Suppressor macrophage treated with lipopolysaccharide for 4 hours (primary cell): Measurements from ENCODE around the gene BORCS5.
A peak's percentile ranks its signal among the peaks of the same experiment; 100 is the strongest.
"Not testable (repeated sequence)": the region's sequence is repeated elsewhere in the genome, so short reads cannot be mapped to it uniquely, and the experiment has no call there.

Source experiments
- DNase-seq: peaks from one replicate; pipeline ENCODE4 v3.0.0-alpha.2; 2020

Gene BORCS5

GRCh38 chr12:12491606-12492005 lies 134.7 kb downstream of the BORCS5 start:
- no peak for DNase-seq

GRCh38 chr12:12492547-12492946 lies 135.7 kb downstream of the BORCS5 start:
- DNase-seq = no peak

GRCh38 chr12:12495536-12495935 lies 138.7 kb downstream of the BORCS5 start:
- no peak for DNase-seq

- DNase-seq = no peak
Measured at GRCh38 chr12:12498210-12498609, 141.3 kb downstream of the BORCS5 start.

- DNase-seq = no peak
Measured at GRCh38 chr12:12499909-12500604, 143.2 kb downstream of the BORCS5 start.

- DNase-seq = no peak
Measured at GRCh38 chr12:12501121-12501520, 144.2 kb downstream of the BORCS5 start.

GRCh38 chr12:12502130-12502814 lies 145.4 kb downstream of the BORCS5 start:
- DNase-seq = not testable (repeated sequence)

GRCh38 chr12:12502815-12503151 lies 145.9 kb downstream of the BORCS5 start:
- no peak for DNase-seq

GRCh38 chr12:12503384-12504078 lies 146.7 kb downstream of the BORCS5 start:
- no peak for DNase-seq

GRCh38 chr12:12505544-12506495 lies 148.9 kb downstream of the BORCS5 start:
- peak; percentile 16 for DNase-seq

GRCh38 chr12:12506496-12506890 lies 149.6 kb downstream of the BORCS5 start:
- DNase-seq = no peak

GRCh38 chr12:12507121-12507520 lies 150.2 kb downstream of the BORCS5 start:
- DNase-seq = no peak

GRCh38 chr12:12508612-12509011 lies 151.7 kb downstream of the BORCS5 start:
- peak; percentile 77 for DNase-seq

GRCh38 chr12:12510141-12510540 lies 153.3 kb downstream of the BORCS5 start:
- peak; percentile 31 for DNase-seq

- DNase-seq = no peak
Measured at GRCh38 chr12:12510551-12510950, 153.7 kb downstream of the BORCS5 start.

GRCh38 chr12:12511021-12511783 lies 154.3 kb downstream of the BORCS5 start:
- DNase-seq = no peak

- no peak for DNase-seq
Measured at GRCh38 chr12:12511895-12512711, 155.2 kb downstream of the BORCS5 start.

- DNase-seq = no peak
Measured at GRCh38 chr12:12513416-12514006, 156.6 kb downstream of the BORCS5 start.

- no peak for DNase-seq
Measured at GRCh38 chr12:12518464-12518845, 161.6 kb downstream of the BORCS5 start.

- DNase-seq = no peak
Measured at GRCh38 chr12:12518919-12519318, 162.0 kb downstream of the BORCS5 start.
